Activated B cell treated with CpG ODN at 0.5 μM for 24 hours (primary cell): ENCODE results near the gene APOBEC4. TPM values are rescaled to one million over a fixed set of nuclear protein-coding genes. Genes with fewer than 3 reads are reported as not detected.

ENCODE experiments used
- ATAC-seq: fragments of 200-7000 bp; cut with Tn5 transposase; one replicate; pipeline ENCODE4 v1.10.0; 2021; ENCODE audit warnings: low read depth, mild to moderate bottlenecking, moderate library complexity
- CTCF ChIA-PET: fragments of 350-600 bp; sonication (Branson Sonifier 250); formaldehyde crosslinking; loops from one replicate; lab custom pipeline; 2021; ENCODE audit warnings: antibody characterized with exemption; lab: Charles Lee
- POLR2A ChIA-PET: fragments of 350-600 bp; sonication (Branson Sonifier 250); formaldehyde crosslinking; loops from one replicate; lab custom pipeline; 2021; ENCODE audit warnings: antibody characterized with exemption; lab: Charles Lee
- DNase-seq: peaks from one replicate; pipeline ENCODE4 v3.0.0; 2022
- H3K27ac Mint-ChIP-seq: one replicate; pipeline ENCODE4 v1.8.0; 2020; ENCODE audit warnings: mixed read lengths
- H3K27me3 Mint-ChIP-seq: one replicate; pipeline ENCODE4 v1.8.0; 2021; ENCODE audit warnings: mixed read lengths
- H3K36me3 Mint-ChIP-seq: one replicate; pipeline ENCODE4 v1.8.0; 2021; ENCODE audit warnings: low read depth, mixed read lengths
- H3K4me1 Mint-ChIP-seq: one replicate; pipeline ENCODE4 v1.8.0; 2021; ENCODE audit warnings: mixed read lengths
- H3K4me3 Mint-ChIP-seq: one replicate; pipeline ENCODE4 v1.8.0; 2020; ENCODE audit warnings: mild to moderate bottlenecking, mixed read lengths
- H3K9me3 Mint-ChIP-seq: one replicate; pipeline ENCODE4 v1.8.0; 2020; ENCODE audit warnings: mixed read lengths
- intact Hi-C: fragments of 100-400 bp; cut with micrococcal nuclease; formaldehyde crosslinking; loops from one replicate; pipeline ENCODE4 v1.15.1; 2024
- total RNA-seq: library from RNA; stranded (reverse); gene quantifications from 2 replicates; pipeline ENCODE4 v1.2.3, GENCODE V29; 2022
- TF ChIP-seq, protein P1 (sequence below): fragments of 200-600 bp; IDR thresholded peaks from one replicate; pipeline ENCODE4 v1.8.0; 2022; ENCODE audit warnings: antibody characterized with exemption, mild to moderate bottlenecking

APOBEC4 gene
- total RNA-seq, 1 donor from 2014 or later, result not detected

DNA sequence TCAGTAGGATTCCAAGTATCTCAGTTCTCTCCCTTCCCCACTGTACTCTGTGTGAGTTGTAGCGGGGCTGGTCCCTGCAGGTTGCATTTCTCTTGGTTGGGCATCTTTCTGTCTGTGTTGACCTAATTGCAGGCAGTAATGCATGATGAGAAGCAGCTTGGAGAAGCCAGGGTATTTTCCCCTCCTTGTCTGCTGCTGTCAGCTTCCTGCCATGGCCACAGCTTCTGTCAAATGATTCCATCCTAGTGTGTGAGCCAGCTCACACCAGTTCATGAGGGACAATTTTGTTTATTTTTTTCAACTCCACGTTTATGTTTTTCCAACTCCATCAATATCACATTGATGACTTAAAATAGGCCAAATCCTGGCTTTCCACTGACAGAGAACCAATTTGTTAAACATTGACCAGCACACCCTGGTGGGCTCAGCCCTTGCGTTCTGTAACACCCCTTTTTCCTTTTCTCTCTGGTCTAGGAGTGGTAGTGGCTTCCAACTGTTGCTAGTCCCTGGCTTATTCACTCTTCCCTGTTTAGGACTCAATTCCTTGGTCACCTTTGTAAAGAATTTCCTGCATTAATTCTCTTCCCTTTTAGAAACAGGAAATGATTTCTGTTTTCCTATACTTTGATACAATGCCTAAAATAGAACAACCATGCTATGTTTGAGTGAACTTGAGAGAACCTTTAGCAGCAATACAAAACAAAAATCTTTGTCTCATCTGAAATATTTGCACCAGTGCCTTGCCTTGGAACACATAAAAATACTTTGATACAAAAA lies 44.9 kb upstream of the APOBEC4 start:
- TF ChIP-seq, protein P1, sequence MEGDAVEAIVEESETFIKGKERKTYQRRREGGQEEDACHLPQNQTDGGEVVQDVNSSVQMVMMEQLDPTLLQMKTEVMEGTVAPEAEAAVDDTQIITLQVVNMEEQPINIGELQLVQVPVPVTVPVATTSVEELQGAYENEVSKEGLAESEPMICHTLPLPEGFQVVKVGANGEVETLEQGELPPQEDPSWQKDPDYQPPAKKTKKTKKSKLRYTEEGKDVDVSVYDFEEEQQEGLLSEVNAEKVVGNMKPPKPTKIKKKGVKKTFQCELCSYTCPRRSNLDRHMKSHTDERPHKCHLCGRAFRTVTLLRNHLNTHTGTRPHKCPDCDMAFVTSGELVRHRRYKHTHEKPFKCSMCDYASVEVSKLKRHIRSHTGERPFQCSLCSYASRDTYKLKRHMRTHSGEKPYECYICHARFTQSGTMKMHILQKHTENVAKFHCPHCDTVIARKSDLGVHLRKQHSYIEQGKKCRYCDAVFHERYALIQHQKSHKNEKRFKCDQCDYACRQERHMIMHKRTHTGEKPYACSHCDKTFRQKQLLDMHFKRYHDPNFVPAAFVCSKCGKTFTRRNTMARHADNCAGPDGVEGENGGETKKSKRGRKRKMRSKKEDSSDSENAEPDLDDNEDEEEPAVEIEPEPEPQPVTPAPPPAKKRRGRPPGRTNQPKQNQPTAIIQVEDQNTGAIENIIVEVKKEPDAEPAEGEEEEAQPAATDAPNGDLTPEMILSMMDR, result no peak
- Mint-ChIP-seq H3K4me1 (peaks cover 3% of the 10 kb centered on the region), H3K4me3 (no peak overlapping the region), H3K9me3 (no peaks in the 10 kb centered on the region), H3K27ac (no peak overlapping the region), H3K27me3 (no peaks in the 10 kb centered on the region), H3K36me3 (no peaks in the 10 kb centered on the region)
- no peak for ATAC-seq
- ChIA-PET POLR2A (no interaction called here), CTCF (no interaction called here)
- no peak for DNase-seq
- intact Hi-C loops, result no loop called here

DNA sequence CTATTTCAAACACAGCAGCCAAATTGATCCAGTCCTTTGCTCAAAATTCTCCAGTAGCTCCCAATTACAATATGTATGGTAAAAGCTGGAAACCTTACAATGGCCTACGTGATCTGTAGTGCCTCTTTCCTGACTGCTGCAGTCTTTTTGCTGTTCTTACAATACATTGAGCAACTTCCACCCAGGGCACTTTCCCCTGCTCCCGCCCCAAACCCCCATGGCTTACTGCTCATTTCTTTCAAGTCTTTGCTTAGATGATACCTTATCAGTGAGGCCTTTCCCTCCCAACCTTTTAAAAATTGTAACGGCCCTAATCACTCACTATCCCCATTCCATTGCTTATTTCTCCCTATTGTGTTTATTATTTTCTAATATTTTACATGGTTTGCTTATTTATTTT lies 43.9 kb upstream of the APOBEC4 start:
- no peak overlapping the region for H3K27ac Mint-ChIP-seq
- TF ChIP-seq, protein P1, result no peak
- DNase-seq (no peak), ATAC-seq (no peak)
- no peaks in the 10 kb centered on the region for H3K27me3 Mint-ChIP-seq
- H3K4me3 Mint-ChIP-seq, result no peak overlapping the region
- H3K36me3 Mint-ChIP-seq, result no peaks in the 10 kb centered on the region
- intact Hi-C loops, result no loop called here
- peaks cover 3% of the 10 kb centered on the region for H3K4me1 Mint-ChIP-seq
- ChIA-PET POLR2A (no interaction called here), CTCF (no interaction called here)
- no peaks in the 10 kb centered on the region for H3K9me3 Mint-ChIP-seq

- DNase-seq (no peak), ATAC-seq (no peak)
- Mint-ChIP-seq H3K9me3 (no peaks in the 10 kb centered on the region), H3K36me3 (no peaks in the 10 kb centered on the region), H3K27ac (no peak overlapping the region), H3K4me1 (peaks cover 6% of the 10 kb centered on the region), H3K27me3 (no peaks in the 10 kb centered on the region), H3K4me3 (no peak overlapping the region)
- TF ChIP-seq, protein P1, result no peak
- intact Hi-C loops, result no loop called here
- ChIA-PET POLR2A (interaction anchor here (0.6 kb wide), 1 partner anchor 26 kb away, joined by 3 read pairs; no protein-coding TSS in a partner anchor), CTCF (interaction anchor here (1.0 to 1.4 kb wide), 3 partner anchors 9 to 221 kb away, joined by 3 to 5 read pairs (median 5); no protein-coding TSS in a partner anchor)
Measured at GRCh38 chr1:183694755-183695154, 41.6 kb upstream of the APOBEC4 start.

DNA sequence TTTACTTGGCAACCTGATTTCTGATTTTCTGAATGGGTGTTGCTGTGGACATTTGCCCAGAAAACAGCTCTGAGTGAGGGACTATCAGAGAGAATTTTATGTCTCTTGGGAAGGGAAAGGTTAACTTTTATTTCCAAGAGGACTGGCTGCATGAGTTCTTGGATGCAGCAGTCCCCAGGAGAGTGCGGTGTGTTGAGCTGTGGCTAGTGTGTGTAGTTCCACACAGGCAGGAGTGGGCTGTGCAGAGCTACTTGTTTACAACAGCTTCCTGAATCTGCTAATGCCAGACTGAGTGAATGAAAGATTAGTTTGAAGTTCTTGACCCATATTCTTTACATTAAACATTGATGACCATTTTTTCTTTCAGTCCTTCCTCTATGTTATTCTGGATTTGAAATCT lies 41.0 kb upstream of the APOBEC4 start:
- ChIA-PET CTCF (interaction anchor here (1.4 kb wide), 2 partner anchors 9 to 222 kb away, joined by 3 to 5 read pairs; no protein-coding TSS in a partner anchor), POLR2A (no interaction called here)
- ATAC-seq, result no peak
- H3K27me3 Mint-ChIP-seq, result no peaks in the 10 kb centered on the region
- peaks cover 11% of the 10 kb centered on the region for H3K4me1 Mint-ChIP-seq
- H3K9me3 Mint-ChIP-seq, result no peaks in the 10 kb centered on the region
- no peaks in the 10 kb centered on the region for H3K36me3 Mint-ChIP-seq
- intact Hi-C loops, result no loop called here
- no peak for DNase-seq
- no peak overlapping the region for H3K4me3 Mint-ChIP-seq
- TF ChIP-seq, protein P1, result no peak
- H3K27ac Mint-ChIP-seq, result no peak overlapping the region

GRCh38 chr1:183693521-183693920 lies 40.4 kb upstream of the APOBEC4 start:
- no peak for ATAC-seq
- TF ChIP-seq, protein P1, result no peak
- ChIA-PET POLR2A (no interaction called here), CTCF (interaction anchor here (1.4 kb wide), 1 partner anchor 8 kb away, joined by 3 read pairs; no protein-coding TSS in a partner anchor)
- H3K27ac Mint-ChIP-seq, result no peak overlapping the region
- no peaks in the 10 kb centered on the region for H3K9me3 Mint-ChIP-seq
- intact Hi-C loops, result no loop called here
- DNase-seq, result no peak
- H3K36me3 Mint-ChIP-seq, result no peaks in the 10 kb centered on the region
- H3K4me3 Mint-ChIP-seq, result no peak overlapping the region
- H3K4me1 Mint-ChIP-seq, result peaks cover 11% of the 10 kb centered on the region
- H3K27me3 Mint-ChIP-seq, result no peaks in the 10 kb centered on the region
